Stomach smooth muscle (tissue), 2 donors: ENCODE results near the gene FRMD4A.

Experiments
- H3K27ac ChIP-seq: one replicate; pipeline ENCODE4 v1.7.0; 2013; ENCODE audit warnings: mild to moderate bottlenecking, low read length, inconsistent platforms
- H3K27me3 ChIP-seq, 2 donors: one replicate each; pipeline ENCODE4 v1.7.0; 2013; ENCODE audit warnings: low read length in 2 of 2; ENCODE audit not compliant: insufficient read depth in 2 of 2, control insufficient read depth in 1 of 2
- H3K36me3 ChIP-seq, 2 donors: one replicate each; pipeline ENCODE4 v1.7.0; 2013; ENCODE audit warnings: low read length in 2 of 2; ENCODE audit not compliant: control insufficient read depth in 2 of 2, insufficient read depth in 2 of 2
- H3K4me1 ChIP-seq: one replicate; pipeline ENCODE4 v1.7.0; 2013; ENCODE audit warnings: low read length; ENCODE audit not compliant: control insufficient read depth, insufficient read depth
- H3K4me3 ChIP-seq, 2 donors: one replicate each; pipeline ENCODE4 v1.7.0; 2013; ENCODE audit warnings: low read length in 2 of 2
- H3K9ac ChIP-seq, 2 donors: one replicate each; pipeline ENCODE4 v1.7.0; 2013; ENCODE audit warnings: low read length in 2 of 2, mild to moderate bottlenecking in 1 of 2
- H3K9me3 ChIP-seq, 2 donors: one replicate each; pipeline ENCODE4 v1.7.0; 2013; ENCODE audit warnings: low read length in 2 of 2; ENCODE audit not compliant: control insufficient read depth in 2 of 2
- donor health status: healthy.
- donor health status: Pancreatic carcinoma.

Gene FRMD4A

GRCh38 chr10:13915710-13916109 is 415.0 kb downstream of the FRMD4A start:
- Histone ChIP-seq H3K9me3 (no peaks in the 10 kb centered on the region), H3K4me3 (no peak overlapping the region), H3K27me3 (no peaks in the 10 kb centered on the region), H3K27ac (no peak overlapping the region), H3K9ac (no peak overlapping the region), H3K4me1 (no peaks in the 10 kb centered on the region), H3K36me3 (no peaks in the 10 kb centered on the region)

DNA sequence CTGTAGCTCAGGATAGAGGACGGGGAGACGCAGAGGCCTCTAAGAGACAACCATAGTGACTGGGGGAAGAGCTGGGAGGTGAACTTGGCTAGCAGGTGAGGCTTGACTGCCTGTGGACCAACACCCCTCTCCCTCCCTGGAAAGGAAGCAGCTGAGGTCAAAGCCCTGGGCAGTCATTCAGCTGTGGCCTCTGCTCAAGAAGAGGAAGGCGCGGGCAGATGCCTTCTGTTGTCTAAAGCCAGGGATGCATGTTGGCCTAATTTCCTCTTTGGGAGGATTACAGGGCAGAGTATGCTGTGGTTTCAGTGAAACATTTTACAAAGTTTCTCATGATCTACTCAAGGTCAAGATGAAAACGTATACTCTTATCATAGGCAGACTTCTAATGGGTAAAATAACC is 416.8 kb downstream of the FRMD4A start:
- Histone ChIP-seq H3K27ac (no peak overlapping the region), H3K27me3 (no peaks in the 10 kb centered on the region), H3K36me3 (no peaks in the 10 kb centered on the region), H3K4me1 (no peaks in the 10 kb centered on the region), H3K4me3 (no peak overlapping the region), H3K9ac (no peak overlapping the region), H3K9me3 (peaks cover 4 to 6% of the 10 kb centered on the region in 2 donors)

DNA sequence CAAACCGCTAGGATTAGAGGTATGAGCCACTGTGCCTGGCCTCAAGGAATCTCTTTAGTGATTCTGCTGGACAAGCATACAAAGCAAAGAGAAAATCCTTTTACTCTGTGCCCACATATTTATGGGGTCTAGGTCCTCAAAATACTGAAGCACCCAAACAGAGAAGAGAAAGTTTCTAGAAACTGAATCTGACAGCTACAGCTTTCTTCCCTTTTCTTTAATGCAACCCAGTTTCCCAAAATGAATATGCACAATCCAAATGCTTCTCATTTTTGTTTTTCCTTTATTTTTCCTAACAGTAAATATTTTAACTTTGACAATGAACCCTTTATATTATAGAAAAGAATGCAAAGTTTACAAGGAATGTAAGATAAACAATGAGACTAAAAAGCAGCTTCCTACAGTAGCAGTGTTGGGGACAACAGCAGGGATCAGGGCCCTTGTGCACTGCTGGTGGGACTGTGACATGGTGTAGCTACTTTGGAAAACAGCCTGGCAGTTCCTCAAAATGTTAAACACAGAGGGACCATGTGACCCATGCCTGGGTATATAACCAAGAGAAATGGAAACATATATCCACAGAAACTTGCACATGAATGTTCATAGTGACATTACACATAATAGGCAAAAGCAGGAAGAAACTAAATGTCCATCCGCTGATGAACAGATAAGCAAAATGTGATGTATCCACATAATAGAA is 418.8 kb downstream of the FRMD4A start:
- Histone ChIP-seq H3K36me3 (no peaks in the 10 kb centered on the region), H3K9me3 (peaks cover 4 to 6% of the 10 kb centered on the region in 2 donors), H3K9ac (no peak overlapping the region), H3K4me3 (no peak overlapping the region), H3K4me1 (no peaks in the 10 kb centered on the region), H3K27ac (no peak overlapping the region), H3K27me3 (no peaks in the 10 kb centered on the region)

- H3K4me3 ChIP-seq, result no peak overlapping the region
- peaks cover 4 to 6% of the 10 kb centered on the region in 2 donors for H3K9me3 ChIP-seq
- no peaks in the 10 kb centered on the region for H3K4me1 ChIP-seq
- no peaks in the 10 kb centered on the region for H3K36me3 ChIP-seq
- H3K27ac ChIP-seq, result no peak overlapping the region
- no peaks in the 10 kb centered on the region for H3K27me3 ChIP-seq
- no peak overlapping the region for H3K9ac ChIP-seq
Observed at GRCh38 chr10:13909516-13910258, 421.0 kb downstream of the FRMD4A start.

DNA sequence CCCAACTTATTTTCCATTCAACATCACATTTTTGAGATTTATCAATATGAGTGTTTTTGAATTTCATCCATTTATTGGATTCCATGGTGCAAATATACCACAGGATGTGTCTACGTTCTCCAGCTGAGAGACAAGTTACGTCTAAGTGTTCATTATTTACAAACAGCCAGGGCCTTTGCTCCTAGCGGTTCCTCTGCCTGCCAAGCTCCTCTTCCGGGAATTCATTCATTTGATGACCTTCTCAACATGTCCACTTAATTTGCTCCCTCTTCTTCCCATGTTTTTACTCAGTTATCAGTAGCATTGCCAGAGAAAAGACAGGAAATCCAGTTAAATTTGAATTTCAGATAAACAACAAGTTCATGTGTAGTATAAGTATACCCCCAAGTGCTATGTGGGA is 422.2 kb downstream of the FRMD4A start:
- Histone ChIP-seq H3K36me3 (no peaks in the 10 kb centered on the region), H3K9ac (no peak overlapping the region), H3K4me3 (no peak overlapping the region), H3K27me3 (no peaks in the 10 kb centered on the region), H3K27ac (no peak overlapping the region), H3K9me3 (peaks cover 4 to 6% of the 10 kb centered on the region in 2 donors), H3K4me1 (no peaks in the 10 kb centered on the region)

DNA sequence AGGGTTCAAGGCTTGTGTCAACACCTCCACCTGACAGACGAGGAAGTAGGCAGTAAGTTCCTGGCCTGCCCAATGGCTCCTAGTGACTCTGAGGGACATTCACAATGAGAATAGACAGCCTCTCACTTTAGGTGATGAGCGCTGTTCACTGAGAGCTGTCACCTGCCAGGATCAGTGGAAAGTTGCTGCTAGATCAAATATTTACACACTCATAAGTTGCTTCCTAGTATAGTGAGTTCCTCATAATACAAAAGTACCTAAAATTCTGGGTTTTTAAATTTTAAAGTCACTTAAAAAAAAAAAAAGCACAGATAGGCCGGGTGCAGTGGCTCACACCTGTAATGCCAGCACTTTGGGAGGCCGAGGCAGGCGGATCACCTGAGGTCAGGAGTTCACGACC is 423.2 kb downstream of the FRMD4A start:
- peaks cover 4 to 6% of the 10 kb centered on the region in 2 donors for H3K9me3 ChIP-seq
- H3K27ac ChIP-seq, result no peak overlapping the region
- H3K4me1 ChIP-seq, result no peaks in the 10 kb centered on the region
- H3K9ac ChIP-seq, result no peak overlapping the region
- no peaks in the 10 kb centered on the region for H3K27me3 ChIP-seq
- no peak overlapping the region for H3K4me3 ChIP-seq
- no peaks in the 10 kb centered on the region for H3K36me3 ChIP-seq

DNA sequence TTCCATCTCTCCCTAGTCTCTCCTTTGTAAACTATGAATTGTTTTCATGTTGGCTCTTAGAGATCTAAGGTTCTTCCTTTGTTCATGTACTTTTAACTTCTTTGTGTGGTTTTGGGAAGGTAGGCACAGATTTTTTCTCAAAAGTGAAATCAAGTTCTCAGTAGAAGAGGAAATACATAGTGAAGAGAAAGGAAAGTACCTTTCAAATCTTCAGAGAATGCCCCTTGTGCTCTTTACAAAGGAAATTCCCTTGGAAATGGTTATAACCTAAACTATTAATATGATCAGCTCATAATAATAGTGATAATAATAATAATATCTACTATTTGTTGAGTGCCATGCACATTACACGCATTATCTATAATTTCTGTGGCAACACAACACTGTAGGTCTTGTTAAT is 425.4 kb downstream of the FRMD4A start:
- Histone ChIP-seq H3K4me1 (no peaks in the 10 kb centered on the region), H3K4me3 (no peak overlapping the region), H3K27me3 (no peaks in the 10 kb centered on the region), H3K36me3 (no peaks in the 10 kb centered on the region), H3K27ac (no peak overlapping the region), H3K9me3 (peaks cover 4 to 5% of the 10 kb centered on the region in 2 donors), H3K9ac (no peak overlapping the region)

DNA sequence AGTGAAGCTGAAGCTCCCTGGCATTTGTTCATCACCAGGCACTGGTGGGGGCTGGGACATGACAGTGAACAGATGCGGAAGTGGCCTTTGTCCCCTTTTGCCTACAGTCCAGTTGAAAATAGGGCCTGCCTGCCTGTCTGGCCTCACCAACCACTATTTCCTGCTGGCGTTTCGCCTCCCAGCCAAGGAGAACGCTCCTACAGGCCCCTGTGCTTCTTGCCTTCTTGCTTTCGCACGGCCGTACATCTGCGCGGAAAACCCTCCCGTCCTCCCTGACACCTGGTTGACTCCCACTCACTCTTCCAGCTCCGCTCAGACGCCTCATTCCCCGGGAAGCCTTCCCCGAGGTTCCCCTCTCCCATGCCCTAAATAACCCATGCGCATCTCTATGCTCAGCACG is 426.7 kb downstream of the FRMD4A start:
- no peak overlapping the region for H3K27ac ChIP-seq
- H3K36me3 ChIP-seq, result no peaks in the 10 kb centered on the region
- H3K9me3 ChIP-seq, result no peaks in the 10 kb centered on the region
- no peaks in the 10 kb centered on the region for H3K4me1 ChIP-seq
- H3K4me3 ChIP-seq, result no peak overlapping the region
- H3K9ac ChIP-seq, result no peak overlapping the region
- H3K27me3 ChIP-seq, result no peaks in the 10 kb centered on the region

DNA sequence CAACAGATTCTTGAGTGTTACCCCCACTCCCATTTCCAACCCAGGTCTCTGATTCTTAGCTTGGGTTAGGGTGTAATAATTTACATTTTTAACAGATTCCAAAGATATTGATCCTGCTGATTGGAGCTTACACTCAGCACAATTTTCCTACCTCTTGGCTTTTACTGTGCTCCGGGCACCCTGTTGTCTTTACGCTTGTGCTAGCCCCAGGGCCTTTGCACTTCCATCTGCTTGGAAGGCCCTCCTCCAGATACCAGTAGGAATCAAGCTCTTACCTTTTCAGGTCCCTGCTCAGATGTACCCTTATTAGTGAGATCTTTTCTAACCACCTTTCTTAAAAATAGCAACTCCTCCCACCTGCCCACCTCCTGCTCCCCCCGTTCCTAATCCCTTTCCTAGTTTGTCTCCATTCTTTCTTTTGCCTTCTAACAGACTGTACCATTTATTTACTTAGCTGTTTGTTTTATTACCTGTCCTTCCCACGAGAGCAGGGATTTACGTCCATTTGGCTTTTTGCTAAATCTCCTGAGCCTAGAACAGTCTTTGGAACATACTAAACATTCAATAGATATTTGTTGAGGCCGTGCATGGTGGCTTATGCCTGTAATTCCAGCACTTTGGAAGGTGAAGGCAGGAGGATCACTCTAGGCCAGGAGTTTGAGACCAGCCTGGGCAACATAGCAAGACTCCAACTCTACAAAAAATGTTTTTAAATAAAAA is 427.7 kb downstream of the FRMD4A start:
- Histone ChIP-seq H3K36me3 (no peaks in the 10 kb centered on the region), H3K4me1 (no peaks in the 10 kb centered on the region), H3K27me3 (no peaks in the 10 kb centered on the region), H3K9me3 (no peaks in the 10 kb centered on the region), H3K27ac (no peak overlapping the region), H3K4me3 (no peak overlapping the region), H3K9ac (no peak overlapping the region)

DNA sequence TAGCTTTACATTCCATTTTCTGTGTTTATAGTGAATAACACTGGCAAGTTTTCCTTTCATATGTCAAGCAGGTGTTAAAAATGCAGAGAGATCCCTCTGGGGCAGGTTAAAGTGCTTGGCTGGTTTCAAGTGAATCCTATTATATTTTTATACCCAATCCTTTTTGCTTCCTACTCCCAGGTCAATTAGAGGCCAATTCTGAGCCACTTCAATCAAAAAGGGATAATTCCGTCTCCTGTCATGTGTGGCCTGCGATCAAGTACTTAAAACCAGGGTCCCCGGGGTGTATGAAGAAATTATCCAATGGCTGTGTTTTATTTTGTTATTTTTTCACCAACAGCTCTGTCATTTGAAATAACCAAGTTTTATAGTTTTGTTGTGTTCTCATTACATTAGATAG is 430.8 kb downstream of the FRMD4A start:
- Histone ChIP-seq H3K27ac (no peak overlapping the region), H3K36me3 (no peaks in the 10 kb centered on the region), H3K9ac (no peak overlapping the region), H3K4me1 (no peaks in the 10 kb centered on the region), H3K9me3 (no peaks in the 10 kb centered on the region), H3K27me3 (no peaks in the 10 kb centered on the region), H3K4me3 (no peak overlapping the region)
